ENCODE data around the gene CIART.

DNA sequence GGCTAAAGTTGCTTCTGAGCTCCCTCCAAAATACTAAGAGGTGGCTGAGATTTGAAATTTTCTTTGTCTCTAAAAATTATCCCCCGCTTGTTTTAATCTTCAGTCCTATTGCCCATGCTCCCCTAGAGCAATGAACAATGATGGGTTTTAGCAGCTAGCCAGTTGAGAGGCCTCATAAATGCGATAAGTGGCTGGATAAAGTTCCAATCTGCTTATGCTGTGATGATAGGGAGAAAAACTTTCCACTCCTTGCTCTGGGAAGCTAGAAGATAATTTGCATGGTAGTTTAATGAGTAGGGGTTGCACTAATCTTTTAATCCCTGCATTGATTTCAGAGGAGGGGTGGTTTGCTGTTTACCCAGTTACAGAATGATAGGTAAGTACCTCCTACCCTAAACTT lies 29.4 kb downstream of the CIART start:
- TF ChIP-seq YY1 (IDR thresholded peaks at IDR 0.05; ENCODE audit: insufficient read depth, insufficient read length) (no peak), SUZ12 (IDR thresholded peaks at IDR 0.05; ENCODE audit: extremely low read depth, insufficient read depth, insufficient read length) (no peak), ZNF274 (IDR thresholded peaks at IDR 0.05; ENCODE audit: low read depth, low read length) (no peak)
